Activated CD8-positive, alpha-beta T cell treated with anti-CD3 and anti-CD28 coated beads, Interleukin-2, amount 10 ng/mL, durations not matched to agents 7 days and 5 days (primary cell): ENCODE measurements around the gene PLEKHM3. TPM values are rescaled to one million over a fixed set of nuclear protein-coding genes. Genes with fewer than 3 reads are reported as not detected.

Experiments
- ATAC-seq: fragments of 150-1000 bp; cut with Tn5 transposase; one replicate; pipeline ENCODE4 v1.10.0; 2021; ENCODE audit warnings: moderate library complexity
- CTCF ChIA-PET: fragments of 350-600 bp; sonication (Branson Sonifier 250); formaldehyde crosslinking; loops from one replicate; lab custom pipeline; 2021; ENCODE audit warnings: antibody characterized with exemption; lab: Charles Lee
- POLR2A ChIA-PET: fragments of 350-600 bp; sonication (Branson Sonifier 250); formaldehyde crosslinking; loops from one replicate; lab custom pipeline; 2021; ENCODE audit warnings: antibody characterized with exemption; lab: Charles Lee
- DNase-seq: peaks from one replicate; pipeline ENCODE4 v3.0.0-alpha.2; 2020
- H3K27ac Mint-ChIP-seq: one replicate; pipeline ENCODE4 v1.8.0; 2021; ENCODE audit warnings: mild to moderate bottlenecking, mixed read lengths
- H3K27me3 Mint-ChIP-seq: one replicate; pipeline ENCODE4 v1.8.0; 2021; ENCODE audit warnings: low read depth, mixed read lengths
- H3K36me3 Mint-ChIP-seq: one replicate; pipeline ENCODE4 v1.8.0; 2021; ENCODE audit warnings: low read depth, mixed read lengths
- H3K4me1 Mint-ChIP-seq: one replicate; pipeline ENCODE4 v1.8.0; 2021; ENCODE audit warnings: low read depth, mixed read lengths
- H3K4me3 Mint-ChIP-seq: one replicate; pipeline ENCODE4 v1.8.0; 2021; ENCODE audit warnings: mild to moderate bottlenecking, mixed read lengths
- H3K9me3 Mint-ChIP-seq: one replicate; pipeline ENCODE4 v1.8.0; 2022; ENCODE audit warnings: mixed read lengths; ENCODE audit not compliant: insufficient read depth
- total RNA-seq, 2 experiments: library from RNA; stranded (reverse); gene quantifications; one replicate each; pipeline ENCODE4 v1.2.3, GENCODE V29; 2021

Gene PLEKHM3
- total RNA-seq, 2 experiments from 2014 or later: 6.1 to 6.2 TPM

DNA sequence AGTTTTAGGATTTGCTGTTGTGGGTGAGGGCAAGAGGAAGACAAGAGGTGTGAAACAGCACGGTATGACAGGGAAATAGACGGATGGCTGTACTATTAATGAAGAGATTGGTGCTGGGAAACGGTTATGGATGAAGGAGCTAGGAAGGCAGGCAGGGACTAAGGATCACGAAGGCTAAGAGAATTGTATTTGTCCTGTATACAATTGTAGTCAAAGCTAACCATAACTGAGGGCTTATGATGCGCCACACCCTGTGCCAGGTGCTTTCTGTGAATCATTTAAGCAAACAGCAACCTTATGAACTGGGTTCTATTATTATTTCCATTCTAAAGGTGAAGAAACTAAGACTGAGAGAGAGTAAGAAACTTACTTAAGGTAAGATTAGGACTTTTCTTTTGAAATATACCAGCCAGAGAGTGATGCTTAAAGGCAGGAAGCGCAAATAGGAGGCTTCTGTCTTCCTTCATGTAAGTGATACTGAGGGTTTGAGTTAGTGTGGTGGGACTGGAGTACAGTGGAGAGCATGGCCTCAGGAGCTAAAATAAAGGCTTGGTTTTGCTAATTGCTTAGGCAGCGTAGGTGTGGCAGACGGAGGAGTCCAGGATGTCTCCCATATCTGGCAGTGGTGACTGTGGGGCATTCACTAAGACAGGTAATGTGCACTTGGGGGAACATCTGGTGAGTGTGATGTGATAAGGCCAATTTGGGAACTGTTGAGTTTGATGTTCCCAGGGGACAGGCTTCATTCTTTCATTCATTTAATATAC, 85.8 kb downstream of the PLEKHM3 start:
- Mint-ChIP-seq H3K4me1 (no peaks in the 10 kb centered on the region), H3K27me3 (no peaks in the 10 kb centered on the region), H3K9me3 (no peaks in the 10 kb centered on the region), H3K4me3 (no peak overlapping the region), H3K36me3 (no peaks in the 10 kb centered on the region), H3K27ac (no peak overlapping the region)
- POLR2A ChIA-PET: interaction anchor here (0.6 kb wide), 1 partner anchor 1597 kb away, joined by 3 read pairs; no protein-coding TSS in a partner anchor
- no peak for ATAC-seq
- CTCF ChIA-PET: interaction anchor here (1.3 kb wide), 1 partner anchor 33 kb away, joined by 4 read pairs; no protein-coding TSS in a partner anchor
- no peak for DNase-seq

DNA sequence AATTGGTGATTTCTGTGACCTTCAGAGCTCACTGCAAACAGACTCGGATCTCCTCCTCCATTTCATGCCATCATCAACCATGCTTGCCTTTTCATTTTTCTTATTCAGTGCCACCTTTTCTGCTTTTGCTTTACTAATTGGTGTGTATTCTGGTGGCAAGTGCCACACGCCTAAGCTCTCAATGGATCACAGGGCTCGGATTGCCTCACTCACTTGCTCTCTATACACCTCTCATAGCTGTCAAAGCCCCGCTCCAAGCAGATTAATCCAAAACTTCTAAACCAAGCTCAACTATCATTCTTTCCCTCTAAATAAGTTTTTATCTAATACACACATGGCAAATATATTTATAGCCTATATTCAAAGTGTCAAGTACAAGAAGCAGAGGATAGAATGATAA, 86.4 kb downstream of the PLEKHM3 start:
- no peak for DNase-seq
- ChIA-PET CTCF (no interaction called here), POLR2A (no interaction called here)
- Mint-ChIP-seq H3K4me3 (no peak overlapping the region), H3K9me3 (no peaks in the 10 kb centered on the region), H3K27ac (no peak overlapping the region), H3K4me1 (no peaks in the 10 kb centered on the region), H3K27me3 (no peaks in the 10 kb centered on the region), H3K36me3 (no peaks in the 10 kb centered on the region)
- no peak for ATAC-seq

DNA sequence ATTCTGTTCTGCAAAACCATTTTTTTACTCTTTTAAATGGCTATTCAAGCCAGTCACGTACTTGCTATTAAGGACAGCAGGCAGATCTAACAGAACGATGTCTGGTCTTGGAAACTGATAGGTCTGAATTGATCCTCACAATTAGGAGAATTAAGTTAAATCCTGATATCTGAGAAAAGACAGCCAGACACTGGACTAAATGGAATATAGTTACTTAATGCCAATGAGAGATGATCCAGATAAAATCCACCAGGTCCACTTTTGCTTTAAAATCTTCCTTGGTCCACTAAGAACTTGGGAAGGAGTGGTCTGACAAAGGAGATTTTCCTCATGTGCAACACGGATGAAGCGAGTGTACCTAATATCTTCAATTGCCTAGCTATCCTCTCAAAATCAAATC, 86.9 kb downstream of the PLEKHM3 start:
- no peak for DNase-seq
- no peak for ATAC-seq
- CTCF ChIA-PET: no interaction called here
- Mint-ChIP-seq H3K4me1 (no peaks in the 10 kb centered on the region), H3K4me3 (no peak overlapping the region), H3K36me3 (no peaks in the 10 kb centered on the region), H3K9me3 (no peaks in the 10 kb centered on the region), H3K27me3 (no peaks in the 10 kb centered on the region), H3K27ac (no peak overlapping the region)
- POLR2A ChIA-PET: no interaction called here

DNA sequence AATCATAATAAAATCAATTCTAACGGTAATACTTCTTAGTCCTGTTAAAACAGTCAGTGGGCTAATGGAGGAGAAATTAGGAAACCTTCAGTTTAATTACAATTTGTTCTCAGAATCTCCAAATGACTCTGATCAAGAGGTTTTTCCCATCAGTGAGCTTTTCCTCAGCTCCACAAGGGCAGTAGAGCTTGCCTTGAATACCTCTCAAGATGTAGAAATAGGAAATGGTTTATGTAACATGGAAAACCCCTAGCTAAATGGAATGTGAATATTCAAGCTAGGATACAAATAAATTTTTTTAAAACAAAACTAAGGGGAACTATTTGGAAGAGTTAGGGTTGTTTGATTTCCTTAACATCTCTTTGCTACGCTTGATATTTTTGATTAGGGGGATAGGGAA, 87.5 kb downstream of the PLEKHM3 start:
- no peak overlapping the region for H3K4me3 Mint-ChIP-seq
- H3K9me3 Mint-ChIP-seq: no peaks in the 10 kb centered on the region
- no peak for ATAC-seq
- no peaks in the 10 kb centered on the region for H3K4me1 Mint-ChIP-seq
- CTCF ChIA-PET: no interaction called here
- no peak for DNase-seq
- H3K27me3 Mint-ChIP-seq: no peaks in the 10 kb centered on the region
- no peak overlapping the region for H3K27ac Mint-ChIP-seq
- H3K36me3 Mint-ChIP-seq: no peaks in the 10 kb centered on the region
- POLR2A ChIA-PET: no interaction called here

DNA sequence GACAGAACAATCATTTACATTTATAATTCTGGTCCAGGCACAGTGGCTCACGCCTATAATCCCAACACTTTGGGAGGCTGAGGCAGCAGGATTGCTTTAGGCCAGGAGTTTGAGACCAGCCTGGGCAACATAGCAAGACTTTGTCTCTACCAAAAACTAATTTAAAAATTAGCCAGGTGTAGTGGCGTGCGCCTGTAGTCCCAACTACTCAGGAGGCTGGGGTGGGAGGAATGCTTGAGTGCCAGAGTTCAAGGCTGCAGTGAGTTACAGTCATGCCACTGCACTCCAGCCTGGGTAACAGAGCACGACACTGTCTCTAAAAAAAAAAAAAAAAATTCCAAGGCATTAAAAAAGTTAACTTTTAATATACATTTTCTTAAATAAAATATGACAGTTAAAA, 88.1 kb downstream of the PLEKHM3 start:
- POLR2A ChIA-PET: no interaction called here
- H3K4me1 Mint-ChIP-seq: no peaks in the 10 kb centered on the region
- no peak for ATAC-seq
- H3K9me3 Mint-ChIP-seq: no peaks in the 10 kb centered on the region
- no peaks in the 10 kb centered on the region for H3K36me3 Mint-ChIP-seq
- no peaks in the 10 kb centered on the region for H3K27me3 Mint-ChIP-seq
- H3K27ac Mint-ChIP-seq: no peak overlapping the region
- H3K4me3 Mint-ChIP-seq: no peak overlapping the region
- CTCF ChIA-PET: no interaction called here
- no peak for DNase-seq

DNA sequence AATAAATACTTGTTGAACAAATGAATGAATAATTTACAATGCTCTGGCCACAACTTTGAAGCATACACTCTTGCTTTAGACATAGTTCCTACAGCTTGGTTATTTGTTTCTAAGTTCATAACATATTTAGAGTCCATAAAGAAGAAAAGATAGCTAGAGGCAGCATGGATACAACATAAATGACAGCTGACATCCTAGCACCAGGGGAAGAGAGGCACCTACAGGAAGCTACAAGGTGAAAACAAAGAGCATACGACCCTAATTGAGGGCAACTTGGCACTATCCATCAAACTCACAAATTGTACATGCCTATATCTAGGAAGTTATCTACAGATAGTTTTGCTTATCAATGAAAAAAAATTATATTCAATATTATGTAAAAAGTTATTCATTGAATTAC, 88.9 kb downstream of the PLEKHM3 start:
- no peaks in the 10 kb centered on the region for H3K4me1 Mint-ChIP-seq
- CTCF ChIA-PET: interaction anchor here (1.1 kb wide), 1 partner anchor 13 kb away, joined by 3 read pairs; no protein-coding TSS in a partner anchor
- DNase-seq (no peak), ATAC-seq (no peak)
- H3K36me3 Mint-ChIP-seq: no peaks in the 10 kb centered on the region
- H3K9me3 Mint-ChIP-seq: no peaks in the 10 kb centered on the region
- H3K4me3 Mint-ChIP-seq: no peak overlapping the region
- H3K27me3 Mint-ChIP-seq: no peaks in the 10 kb centered on the region
- POLR2A ChIA-PET: no interaction called here
- H3K27ac Mint-ChIP-seq: no peak overlapping the region

DNA sequence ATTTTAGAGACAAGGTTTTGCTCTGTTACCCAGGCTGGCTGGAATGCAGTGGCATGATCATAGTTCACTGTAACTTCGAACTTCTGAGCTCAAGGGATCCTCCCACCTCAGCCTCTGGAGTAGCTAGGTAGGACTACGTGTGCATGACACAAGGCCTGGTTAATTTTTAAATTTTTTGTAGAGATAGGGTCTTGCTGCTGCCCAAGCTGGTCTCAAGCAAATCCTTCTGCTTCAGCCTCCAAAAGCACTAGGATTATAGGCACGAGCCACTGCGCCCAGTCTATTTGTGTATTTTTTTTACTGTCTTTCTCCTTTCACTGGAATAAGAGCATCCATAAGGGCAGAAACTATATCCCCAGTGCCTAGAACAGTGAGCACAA, 89.3 kb downstream of the PLEKHM3 start:
- no peak overlapping the region for H3K27ac Mint-ChIP-seq
- CTCF ChIA-PET: interaction anchor here (1.1 kb wide), 1 partner anchor 13 kb away, joined by 3 read pairs; no protein-coding TSS in a partner anchor
- POLR2A ChIA-PET: no interaction called here
- H3K4me1 Mint-ChIP-seq: no peaks in the 10 kb centered on the region
- DNase-seq (no peak), ATAC-seq (no peak)
- H3K27me3 Mint-ChIP-seq: no peaks in the 10 kb centered on the region
- no peaks in the 10 kb centered on the region for H3K36me3 Mint-ChIP-seq
- H3K9me3 Mint-ChIP-seq: no peaks in the 10 kb centered on the region
- H3K4me3 Mint-ChIP-seq: no peak overlapping the region

DNA sequence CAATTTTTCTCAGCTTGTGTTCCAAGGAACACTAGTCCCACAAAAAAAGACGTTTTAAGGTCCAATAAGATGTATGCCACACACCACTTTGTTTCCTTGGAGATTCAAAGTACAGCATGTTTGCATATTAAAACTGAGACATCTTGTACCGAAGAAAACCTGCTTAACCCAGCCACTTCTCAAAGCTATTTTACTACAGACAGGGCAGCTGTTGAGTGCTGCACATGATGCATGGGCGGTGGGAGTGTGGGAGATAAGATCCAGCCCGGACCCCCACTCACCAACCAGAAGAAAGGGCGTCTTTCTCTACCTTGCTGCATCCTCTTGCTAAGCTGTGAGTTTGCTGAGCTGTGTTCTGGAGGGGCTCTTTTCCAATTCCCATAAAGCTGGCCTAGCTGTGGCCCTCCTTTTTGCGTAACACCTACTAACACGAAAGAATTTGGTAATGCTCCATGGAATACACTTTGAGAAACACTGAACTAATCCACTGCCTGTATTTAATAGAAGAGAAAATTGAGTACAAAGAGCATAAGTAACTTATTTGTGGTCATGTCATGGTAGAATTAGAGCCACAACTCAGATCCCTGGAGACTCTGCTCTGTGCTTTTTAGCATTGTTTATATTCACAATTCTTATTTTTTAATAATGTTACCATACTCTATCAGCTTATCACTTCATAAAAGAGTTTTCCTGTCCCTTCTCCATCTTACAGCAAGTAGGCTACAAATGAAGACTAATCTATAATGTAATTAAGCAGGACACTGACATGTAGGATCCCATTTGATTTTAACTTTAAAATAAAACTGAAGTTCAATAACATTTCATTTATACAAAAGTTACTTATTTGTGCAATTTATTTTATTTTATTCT, 90.0 kb downstream of the PLEKHM3 start:
- ATAC-seq (no peak), DNase-seq (no peak)
- POLR2A ChIA-PET: no interaction called here
- no peaks in the 10 kb centered on the region for H3K9me3 Mint-ChIP-seq
- H3K4me3 Mint-ChIP-seq: no peak overlapping the region
- H3K36me3 Mint-ChIP-seq: no peaks in the 10 kb centered on the region
- H3K27me3 Mint-ChIP-seq: no peaks in the 10 kb centered on the region
- no peak overlapping the region for H3K27ac Mint-ChIP-seq
- CTCF ChIA-PET: interaction anchor here (0.9 to 1.1 kb wide), 3 partner anchors 10 to 165 kb away, joined by 3 read pairs; partner anchors contain the start of gene FZD5
- no peaks in the 10 kb centered on the region for H3K4me1 Mint-ChIP-seq

DNA sequence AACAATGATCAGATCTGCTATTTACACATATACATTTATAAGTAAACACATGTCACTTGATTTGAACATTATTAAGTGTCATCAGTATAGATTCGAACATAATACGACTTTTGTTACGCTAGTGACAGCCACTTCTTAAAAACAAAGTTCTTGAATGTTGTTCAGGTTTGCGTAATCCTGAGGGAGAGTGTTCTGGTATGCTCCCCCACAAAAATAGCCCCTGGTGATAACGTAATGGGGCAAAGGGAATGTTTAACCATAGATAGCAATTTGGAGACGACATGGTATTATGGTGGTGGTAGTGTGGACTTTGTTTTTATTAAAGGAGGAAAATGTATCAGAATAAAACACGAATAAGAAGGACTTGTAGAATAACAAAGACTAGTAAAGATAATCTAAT, 90.6 kb downstream of the PLEKHM3 start:
- DNase-seq: no peak
- no peaks in the 10 kb centered on the region for H3K27me3 Mint-ChIP-seq
- ChIA-PET POLR2A (no interaction called here), CTCF (interaction anchor here (0.9 to 1.3 kb wide), 3 partner anchors 9 to 165 kb away, joined by 3 to 4 read pairs (median 3); partner anchors contain the start of gene FZD5)
- ATAC-seq: no peak
- H3K4me1 Mint-ChIP-seq: no peaks in the 10 kb centered on the region
- no peak overlapping the region for H3K27ac Mint-ChIP-seq
- no peaks in the 10 kb centered on the region for H3K36me3 Mint-ChIP-seq
- no peak overlapping the region for H3K4me3 Mint-ChIP-seq
- no peaks in the 10 kb centered on the region for H3K9me3 Mint-ChIP-seq

DNA sequence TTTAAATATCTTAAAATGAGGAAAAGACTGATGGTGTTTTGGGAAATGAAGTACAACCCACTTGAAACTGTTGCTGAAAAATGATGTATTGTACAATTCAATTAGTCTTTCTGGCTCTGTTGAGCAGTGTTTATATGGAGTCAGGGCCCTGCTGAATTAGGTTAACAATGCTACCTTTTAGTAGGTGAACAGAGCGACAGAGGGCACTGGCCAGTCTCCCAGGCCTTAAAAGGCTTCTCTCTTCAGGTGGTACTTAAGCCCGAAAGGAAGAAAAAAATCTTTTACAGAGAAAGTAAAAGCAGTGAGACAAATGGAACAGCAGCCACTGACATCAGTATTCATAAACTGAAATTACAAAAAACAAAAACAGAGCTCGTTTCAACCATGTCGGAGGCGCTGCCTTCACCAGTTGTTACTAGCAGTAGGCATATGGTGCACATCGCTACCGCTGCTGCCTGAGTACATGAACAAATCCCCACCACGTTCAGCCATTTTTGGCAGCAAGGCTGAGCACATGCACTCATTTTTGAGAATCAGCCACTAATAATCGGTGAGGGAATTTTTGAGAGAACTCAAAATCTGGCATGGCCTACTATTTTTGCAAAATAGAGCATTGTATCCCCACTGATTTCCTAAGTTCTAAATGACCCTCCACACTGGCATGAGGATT, 91.8 kb downstream of the PLEKHM3 start:
- ATAC-seq (no peak), DNase-seq (no peak)
- Mint-ChIP-seq H3K4me1 (no peaks in the 10 kb centered on the region), H3K4me3 (no peak overlapping the region), H3K27ac (no peak overlapping the region), H3K9me3 (no peaks in the 10 kb centered on the region), H3K36me3 (no peaks in the 10 kb centered on the region), H3K27me3 (no peaks in the 10 kb centered on the region)
- POLR2A ChIA-PET: no interaction called here
- CTCF ChIA-PET: interaction anchor here (1.3 kb wide), 1 partner anchor 16 kb away, joined by 4 read pairs; no protein-coding TSS in a partner anchor

DNA sequence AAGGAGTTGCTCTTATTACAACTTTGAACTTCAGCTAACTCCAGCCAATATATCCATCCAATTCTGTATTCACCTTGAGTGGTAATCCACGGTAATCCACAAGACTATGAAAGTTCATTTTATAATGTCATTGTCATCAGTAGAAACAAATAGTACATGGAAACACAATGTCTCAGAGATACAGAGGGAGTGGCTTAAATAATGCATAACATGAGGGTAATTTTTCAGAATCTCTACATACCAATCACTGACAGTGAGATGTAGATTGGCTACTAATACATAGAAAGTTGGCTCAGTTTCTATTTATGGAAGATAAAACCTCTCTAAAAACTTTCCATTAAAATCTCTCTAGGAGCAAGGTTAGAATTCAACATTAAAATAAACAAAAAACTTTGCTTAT, 93.2 kb downstream of the PLEKHM3 start:
- Mint-ChIP-seq H3K4me3 (no peak overlapping the region), H3K9me3 (no peaks in the 10 kb centered on the region)
- POLR2A ChIA-PET: no interaction called here

More for the DNA sequence above, 93.2 kb downstream of the PLEKHM3 start:
- H3K27me3 Mint-ChIP-seq: no peaks in the 10 kb centered on the region
- ATAC-seq: no peak
- DNase-seq: no peak
- H3K27ac Mint-ChIP-seq: no peak overlapping the region
- H3K4me1 Mint-ChIP-seq: no peaks in the 10 kb centered on the region
- no peaks in the 10 kb centered on the region for H3K36me3 Mint-ChIP-seq
- CTCF ChIA-PET: interaction anchor here (1.1 kb wide), 1 partner anchor 41 kb away, joined by 3 read pairs; no protein-coding TSS in a partner anchor
